GM18870 (cell line): ENCODE measurements around the gene BIN2.
"Not testable (repeated sequence)": the region's sequence is repeated elsewhere in the genome, so short reads cannot be mapped to it uniquely, and the experiment has no call there.

ENCODE experiments used
- ATAC-seq: cut with Tn5 transposase; IDR thresholded peaks from one replicate; pipeline ENCODE4 v1.9.1; 2021; ENCODE audit warnings: moderate library complexity; ENCODE audit not compliant: unreplicated experiment

Gene BIN2

GRCh38 chr12:51318057-51318806 is 5.7 kb downstream of the BIN2 start:
- ATAC-seq, result not testable (repeated sequence)

GRCh38 chr12:51311389-51311788 is 12.6 kb downstream of the BIN2 start:
- ATAC-seq, result no peak

- ATAC-seq, result no peak
These were observed 16.1 kb downstream of the BIN2 start for GRCh38 chr12:51307655-51308593.

- ATAC-seq, result no peak
These were observed 17.5 kb downstream of the BIN2 start for GRCh38 chr12:51306507-51306906.

GRCh38 chr12:51300768-51301167 is 23.2 kb downstream of the BIN2 start:
- not testable (repeated sequence) for ATAC-seq

- ATAC-seq, result no peak
These were observed 28.3 kb downstream of the BIN2 start for GRCh38 chr12:51295651-51296050.

- not testable (repeated sequence) for ATAC-seq
These were observed 29.9 kb downstream of the BIN2 start for GRCh38 chr12:51294097-51294496.

DNA sequence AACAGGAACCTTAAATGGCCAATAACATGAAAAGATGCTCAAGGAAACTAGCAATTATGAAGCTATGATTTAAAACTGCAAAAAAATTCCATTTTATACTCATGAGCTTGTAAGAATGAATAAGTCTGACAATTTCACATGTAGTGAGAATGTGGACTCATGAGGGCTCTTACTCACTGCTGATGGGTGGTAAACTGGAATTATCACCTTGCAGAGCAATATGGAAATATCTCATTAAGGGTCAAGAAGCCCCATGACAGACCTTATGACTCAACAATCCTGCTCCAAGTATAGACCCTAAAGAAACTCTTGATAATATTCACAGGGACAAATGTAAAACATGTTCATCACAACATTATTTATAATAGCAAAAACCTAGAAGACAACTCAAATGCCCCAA is 30.3 kb downstream of the BIN2 start:
- ATAC-seq, result no peak

DNA sequence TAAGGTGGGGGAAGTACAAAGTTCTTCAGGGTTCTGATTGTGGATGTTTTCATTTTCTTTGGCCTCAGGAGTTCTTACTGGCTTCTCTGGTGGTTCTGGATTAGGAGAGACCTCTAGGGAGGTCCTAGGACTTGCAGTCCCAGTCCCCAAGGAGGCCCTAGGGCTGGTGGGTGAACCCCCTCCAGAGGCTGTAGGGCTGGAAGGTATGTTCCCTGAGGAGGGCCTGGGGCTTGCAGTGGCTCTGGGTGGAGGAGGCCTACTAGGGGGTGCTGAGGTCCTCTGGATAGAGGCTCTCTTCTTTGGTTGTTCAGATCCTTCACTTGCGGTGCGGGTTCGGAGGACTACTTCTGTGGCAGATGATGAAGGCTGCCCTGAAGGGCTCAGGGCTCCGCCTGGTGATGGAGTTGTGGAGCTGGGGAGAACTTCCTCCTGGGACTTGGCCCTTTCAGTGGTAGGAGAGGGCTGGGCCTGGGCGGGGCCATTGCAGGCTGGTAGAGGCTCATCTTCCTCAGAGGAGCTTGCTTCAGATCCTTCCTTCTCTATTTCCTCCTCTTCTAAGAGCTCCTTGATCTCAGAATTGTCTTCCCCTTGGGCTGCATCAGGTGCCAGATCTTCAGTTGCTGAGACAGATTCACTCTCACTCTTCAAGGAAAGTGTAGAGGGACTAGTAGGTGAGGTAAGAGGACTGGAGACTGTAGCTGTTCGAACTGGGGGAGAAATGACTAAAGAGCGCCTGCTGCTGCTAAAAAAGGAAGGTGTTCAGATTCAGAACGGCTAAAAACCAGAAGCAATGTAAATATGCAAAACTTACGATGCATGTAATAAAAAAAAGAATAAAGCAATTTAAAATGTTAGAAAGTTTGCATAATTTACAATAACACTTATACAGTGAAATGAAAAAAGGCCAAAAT is 32.1 kb downstream of the BIN2 start:
- not testable (repeated sequence) for ATAC-seq

DNA sequence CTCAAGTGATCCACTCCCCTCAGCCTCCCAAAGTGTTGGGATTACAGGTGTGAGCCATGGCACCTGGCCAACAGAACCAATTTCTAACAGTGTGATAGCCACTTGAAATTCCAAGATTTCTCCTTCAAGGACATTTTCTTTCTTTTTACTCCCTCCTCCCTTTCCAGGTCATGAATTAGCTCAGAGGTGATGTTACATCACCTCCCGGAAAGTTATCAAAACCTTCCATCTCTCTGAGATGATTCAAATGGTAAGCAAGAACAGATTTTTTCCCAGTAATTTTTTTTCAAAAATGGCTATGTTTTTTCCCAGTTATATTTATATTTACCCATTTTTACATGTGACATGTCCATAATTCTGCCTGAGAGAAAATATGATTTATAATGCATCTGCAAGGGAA is 38.1 kb downstream of the BIN2 start:
- no peak for ATAC-seq

DNA sequence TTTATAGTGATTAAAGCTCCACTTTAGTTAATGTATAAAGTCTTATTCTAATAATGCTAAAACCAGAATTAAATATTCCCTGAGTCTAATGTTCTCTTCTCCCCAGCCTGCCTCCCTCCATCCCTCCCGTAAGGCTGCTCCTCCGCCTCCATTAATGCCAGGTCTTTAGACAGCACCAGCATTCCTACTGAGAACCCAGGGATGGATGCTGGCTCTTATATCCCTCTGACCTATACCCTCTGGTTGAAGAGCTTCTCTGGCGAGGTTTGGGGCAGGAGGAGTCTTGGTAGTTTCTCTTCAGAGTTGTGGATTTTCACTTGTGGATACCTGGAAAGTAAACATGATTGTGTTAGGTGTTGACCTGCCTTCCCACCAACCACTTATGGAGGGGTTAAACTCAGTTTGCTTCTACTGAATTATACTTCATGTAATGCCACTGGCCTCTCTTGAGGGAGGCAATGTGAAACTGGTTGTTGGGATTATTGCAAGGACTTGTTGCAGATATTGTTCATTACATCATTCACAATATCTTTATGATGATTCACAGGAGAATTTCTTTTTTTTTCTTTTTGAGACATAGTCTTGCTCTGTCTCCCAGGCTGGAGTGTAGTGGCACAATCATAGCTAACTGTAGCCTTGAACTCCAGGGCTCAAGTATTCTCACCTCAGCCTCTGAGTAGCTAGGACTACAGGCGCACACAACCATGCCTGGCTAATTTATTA is 42.6 kb downstream of the BIN2 start:
- ATAC-seq, result no peak

GRCh38 chr12:51275088-51275487 is 48.9 kb downstream of the BIN2 start:
- no peak for ATAC-seq

GRCh38 chr12:51272810-51273209 is 51.2 kb downstream of the BIN2 start:
- not testable (repeated sequence) for ATAC-seq

GRCh38 chr12:51270951-51271518 is 52.9 kb downstream of the BIN2 start:
- no peak for ATAC-seq

GRCh38 chr12:51270067-51270950 is 53.7 kb downstream of the BIN2 start, which contains the start of gene SMAGP:
TSS of gene SMAGP (minus strand) at chr12:51270415. CDS start at chr12:51269278, 1,137 bp downstream.
- ATAC-seq, result no peak

GRCh38 chr12:51269174-51270066 is 54.6 kb downstream of the BIN2 start:
- ATAC-seq, result no peak

GRCh38 chr12:51265024-51265423 is 59.0 kb downstream of the BIN2 start:
- ATAC-seq, result no peak

DNA sequence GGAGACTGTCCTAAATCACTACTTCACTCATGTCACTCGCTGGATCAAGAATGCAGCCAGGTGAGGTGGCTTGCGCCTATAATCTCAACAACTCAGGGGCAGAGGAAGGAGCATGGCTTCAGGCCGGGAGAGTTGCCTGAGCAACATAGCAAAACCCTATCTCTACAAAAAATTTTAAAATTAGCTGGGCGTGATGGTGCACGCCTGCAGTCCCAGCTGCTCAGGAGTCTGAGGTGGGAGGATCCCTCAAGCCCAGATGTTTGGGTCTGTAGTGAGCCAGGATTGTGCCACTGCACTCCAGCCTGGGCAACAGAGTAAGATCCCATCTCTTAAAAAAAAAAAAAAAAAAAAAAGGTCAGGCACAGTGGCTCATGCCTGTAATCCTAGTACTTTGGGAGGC is 59.7 kb downstream of the BIN2 start:
- ATAC-seq, result no peak
